GM19023 (cell line): Measurements from ENCODE around the gene EDN2.
A peak's percentile ranks its signal among the peaks of the same experiment; 100 is the strongest.

Experiments used
- ATAC-seq: cut with Tn5 transposase; IDR thresholded peaks from one replicate; pipeline ENCODE4 v1.9.1; 2021; ENCODE audit warnings: mild to moderate bottlenecking, moderate library complexity; ENCODE audit not compliant: unreplicated experiment

EDN2 gene

GRCh38 chr1:41500378-41500777 is 15.9 kb upstream of the EDN2 start:
- ATAC-seq: no peak

DNA sequence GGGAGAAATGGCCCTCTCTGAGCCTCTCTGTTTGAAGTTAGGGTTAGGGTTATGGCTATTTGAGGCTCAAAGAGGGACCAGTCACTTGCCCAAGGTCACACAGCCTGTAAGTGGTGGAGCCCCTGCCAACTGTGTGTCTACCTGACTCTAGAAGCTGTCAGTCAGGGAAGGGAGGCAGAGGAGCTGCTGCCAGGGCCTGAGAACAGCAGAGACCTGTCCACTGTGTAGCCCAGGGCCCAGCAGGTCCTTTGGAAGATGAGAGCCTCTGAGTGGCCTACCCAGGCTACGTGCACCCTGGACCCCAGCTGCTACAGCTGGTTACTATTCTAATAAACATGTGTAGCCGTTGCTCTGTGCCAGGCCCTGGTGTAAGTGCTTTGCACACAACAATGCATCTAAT is 15.1 kb upstream of the EDN2 start:
- ATAC-seq: no peak

DNA sequence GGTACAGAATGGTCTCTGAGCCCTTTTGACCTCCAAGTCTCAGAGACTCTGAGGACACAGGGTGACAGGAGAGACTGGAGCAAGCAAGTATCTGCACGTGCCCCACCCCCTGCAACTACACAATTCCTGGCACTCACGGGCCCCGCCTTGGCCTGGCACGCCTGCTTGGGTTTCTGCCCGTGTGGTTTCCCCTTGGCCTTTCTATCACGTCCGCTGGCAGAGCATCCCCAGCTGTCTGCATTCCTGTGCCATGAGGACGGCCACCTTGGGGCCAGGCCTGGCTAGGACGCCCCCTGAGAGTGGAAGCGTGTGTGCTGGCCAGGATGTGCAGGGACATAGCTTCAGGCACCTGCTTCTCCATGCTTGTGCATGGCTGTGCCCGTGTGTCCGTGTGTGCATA is 14.3 kb upstream of the EDN2 start:
- ATAC-seq: no peak

- no peak for ATAC-seq
Measured at GRCh38 chr1:41498391-41498790, 13.9 kb upstream of the EDN2 start.

GRCh38 chr1:41497461-41498030 is 13.1 kb upstream of the EDN2 start:
- ATAC-seq: no peak

GRCh38 chr1:41497056-41497440 is 12.6 kb upstream of the EDN2 start:
- no peak for ATAC-seq

- no peak for ATAC-seq
Measured at GRCh38 chr1:41496080-41497055, 11.9 kb upstream of the EDN2 start.

DNA sequence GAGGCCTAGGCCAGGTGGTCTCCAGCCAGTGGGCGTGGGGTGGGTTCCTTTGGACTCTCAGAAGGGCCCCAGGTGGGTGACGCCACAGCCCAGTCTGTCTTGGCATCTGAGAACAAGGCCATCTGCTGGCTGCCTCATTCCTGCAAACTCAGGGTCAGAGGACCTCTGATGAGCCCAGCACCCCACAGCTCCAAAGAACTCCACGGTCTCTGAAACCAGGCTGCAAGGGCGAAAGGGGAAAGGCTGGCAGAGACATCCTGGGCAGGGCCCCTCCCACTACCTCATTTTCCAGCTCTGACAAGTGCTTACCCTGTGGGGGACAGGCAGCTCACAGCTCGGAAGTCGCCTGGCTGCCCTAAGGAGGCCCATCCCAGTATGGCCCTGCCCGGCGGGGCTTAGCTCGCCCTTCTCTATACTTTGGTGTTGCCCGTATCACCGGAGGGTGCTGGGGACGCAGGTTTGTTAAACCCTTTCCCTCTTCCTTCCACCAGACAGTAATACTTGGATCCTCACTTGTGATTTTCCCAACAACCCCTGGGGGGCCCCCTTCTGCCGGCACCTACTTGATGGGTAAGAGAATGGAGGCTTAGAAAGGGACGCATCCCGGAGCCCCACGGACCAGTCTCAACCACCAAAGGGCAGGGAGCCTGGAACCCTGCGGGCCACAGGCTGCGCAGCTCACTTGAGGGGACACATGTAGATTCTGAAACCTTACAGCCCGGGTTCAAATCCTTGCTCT is 10.9 kb upstream of the EDN2 start:
- no peak for ATAC-seq

DNA sequence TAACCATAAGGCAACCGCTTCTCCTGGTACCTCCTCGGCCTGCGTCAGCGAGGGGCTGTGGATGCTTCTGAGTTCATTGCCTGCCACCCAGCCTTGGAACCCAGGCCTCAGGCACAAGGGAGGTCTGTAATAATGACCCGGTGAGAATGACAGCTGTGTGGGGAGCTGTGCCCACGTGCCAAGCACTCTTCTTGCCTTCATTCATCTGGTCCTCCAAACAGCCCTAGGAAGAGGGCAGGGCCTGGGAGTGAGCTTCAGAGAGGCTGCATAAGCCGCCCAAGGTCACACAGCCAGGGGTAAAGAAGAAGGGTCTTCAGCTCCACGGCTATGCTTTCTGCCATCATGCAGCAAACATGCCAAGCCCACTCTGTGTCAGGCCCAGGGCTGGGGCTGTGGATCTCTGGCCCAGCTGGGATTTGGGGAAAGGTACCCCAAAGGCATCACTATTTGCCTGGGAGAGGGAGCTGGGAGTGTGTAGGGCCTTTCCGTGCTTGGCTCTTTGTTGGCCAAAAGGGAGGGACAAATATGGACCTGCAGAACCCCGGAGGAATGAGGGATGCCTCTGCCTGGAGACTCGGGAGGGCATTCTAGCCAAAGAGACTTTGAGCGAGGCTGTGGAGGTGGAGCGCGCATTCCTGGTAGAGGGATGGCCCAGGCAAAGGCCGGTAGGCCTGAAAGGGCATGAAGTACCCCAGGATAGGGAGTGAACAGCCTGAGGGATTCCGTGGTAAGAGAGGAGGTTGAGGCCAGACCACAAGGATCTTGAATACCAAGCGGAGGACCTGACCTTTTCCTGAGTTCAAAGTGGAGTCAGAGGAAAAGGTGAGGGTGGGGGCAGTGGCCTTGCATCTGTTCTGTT is 10.1 kb upstream of the EDN2 start:
- no peak for ATAC-seq

GRCh38 chr1:41493626-41494350 is 9.3 kb upstream of the EDN2 start:
- ATAC-seq: no peak

DNA sequence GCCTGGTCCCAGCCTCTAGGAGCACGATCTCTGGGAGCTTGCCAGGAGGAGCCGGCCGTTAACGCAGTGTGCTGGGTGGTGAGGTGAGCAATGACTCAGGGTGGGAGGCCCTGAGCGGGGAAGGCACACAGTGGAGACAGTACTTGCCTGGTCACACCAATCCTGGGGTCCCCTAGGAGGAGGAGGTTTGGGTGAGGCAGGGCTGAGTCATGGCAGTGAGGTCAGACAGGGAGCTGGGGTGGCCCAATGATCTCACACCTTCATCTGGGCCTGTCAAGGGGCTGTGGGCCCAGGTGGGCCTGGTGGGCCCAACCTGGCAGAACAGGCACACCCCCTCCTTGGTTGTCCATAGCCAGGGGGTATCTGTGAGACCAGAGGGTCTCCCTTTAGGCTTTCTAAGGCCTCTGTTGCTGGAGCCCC is 8.6 kb upstream of the EDN2 start:
- ATAC-seq: no peak

GRCh38 chr1:41492341-41492848 is 7.9 kb upstream of the EDN2 start:
- no peak for ATAC-seq

DNA sequence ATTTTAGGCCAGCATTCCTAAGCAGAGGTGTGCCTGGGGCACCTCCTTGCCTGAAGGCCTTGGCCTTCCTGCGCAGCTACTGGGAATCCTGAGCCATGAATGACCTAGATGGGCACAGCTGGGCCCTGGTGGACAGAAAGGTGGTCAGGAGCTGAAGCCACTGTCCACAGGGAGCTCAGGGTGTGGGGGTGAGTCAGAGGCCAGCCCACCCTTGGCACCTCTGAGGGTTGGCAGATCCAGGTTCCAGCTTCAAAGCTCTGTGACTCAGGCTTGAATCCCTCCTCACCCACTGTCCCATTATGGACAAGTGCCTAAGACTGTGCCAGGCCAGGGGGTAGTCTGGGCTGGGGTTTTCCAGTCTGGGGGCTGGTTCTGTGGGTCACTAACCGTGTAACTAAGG is 6.4 kb upstream of the EDN2 start:
- ATAC-seq: no peak

GRCh38 chr1:41489561-41489960 is 5.1 kb upstream of the EDN2 start:
- no peak for ATAC-seq

GRCh38 chr1:41488040-41488951 is 3.8 kb upstream of the EDN2 start:
- ATAC-seq: no peak

GRCh38 chr1:41487126-41488039 is 2.9 kb upstream of the EDN2 start:
- no peak for ATAC-seq

DNA sequence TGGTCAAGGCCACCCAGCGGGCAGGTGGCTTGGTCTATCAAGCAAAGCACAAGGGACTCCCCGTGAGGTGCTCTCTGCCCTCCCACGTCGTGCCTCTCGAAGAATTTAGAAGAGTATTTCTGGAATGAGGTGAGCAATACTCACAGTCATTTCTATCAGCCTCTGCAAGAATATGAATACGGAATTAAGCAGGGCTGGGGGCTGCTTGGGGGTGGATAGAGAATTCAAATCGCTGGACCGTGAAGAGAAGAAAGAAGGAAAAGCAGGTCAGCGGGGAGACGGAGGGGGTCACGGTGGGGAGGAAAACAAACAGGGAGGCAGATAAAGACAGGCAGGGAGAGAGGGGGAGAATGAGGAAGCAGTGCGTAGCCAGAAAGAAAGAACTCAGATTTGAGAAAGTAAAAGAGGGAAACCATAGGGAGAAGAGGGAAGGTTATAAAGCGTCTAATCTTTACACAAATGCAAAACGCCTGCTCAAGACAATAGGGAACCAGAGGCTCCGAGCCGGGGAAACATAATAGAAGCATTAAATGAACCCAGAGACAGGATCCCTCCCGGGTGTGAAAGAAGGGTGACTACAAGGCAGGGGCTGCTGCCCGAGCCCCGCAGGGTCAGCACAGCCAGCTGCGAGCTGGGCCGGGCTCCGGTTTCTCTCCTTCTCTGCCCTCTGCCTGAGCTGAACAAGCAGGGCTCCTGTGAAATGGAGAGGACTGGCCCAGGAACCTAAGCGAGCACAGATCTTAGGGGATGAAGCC is 2.1 kb upstream of the EDN2 start:
- ATAC-seq: peak; percentile 45
